SK-N-SH (cell line): ENCODE results near the gene GNG3. TPM values are rescaled to one million over a fixed set of nuclear protein-coding genes. Genes with fewer than 3 reads are reported as not detected.

ENCODE experiments used
- CTCF ChIA-PET: fragments of 300-600, 350-600 bp; formaldehyde crosslinking; extraction: SDS; loops from one replicate; lab custom pipeline; 2021; lab: Yijun Ruan, JAX
- POLR2A ChIA-PET: fragments of 350-600 bp; sonication (Branson Sonifier 250); formaldehyde crosslinking; extraction: SDS; loops from one replicate; lab custom pipeline; 2020; ENCODE audit warnings: antibody characterized with exemption, inconsistent platforms; lab: Yijun Ruan, JAX
- DNase-seq: peaks from one replicate; pipeline ENCODE4 v3.0.0; 2012
- H2AFZ ChIP-seq: fragments of 200-600 bp; sonication (generic); 2 replicates; pipeline ENCODE4 v1.8.1; 2016; ENCODE audit warnings: antibody characterized with exemption, mild to moderate bottlenecking, low read depth
- H3F3A ChIP-seq: fragments of 200-600 bp; sonication (generic); replicated peaks from 2 replicates; pipeline ENCODE3; 2016; ENCODE audit warnings: antibody characterized with exemption, mild to moderate bottlenecking; ENCODE audit not compliant: insufficient read depth
- H3K27ac ChIP-seq, 2 experiments: fragments of 200-500 bp in 1 of 2; fragments of 200-600 bp in 1 of 2; sonication (Bioruptor generic) in 1 of 2; sonication (generic), shearing (Covaris generic) in 1 of 2; 2 replicates each; pipeline versions ENCODE4 v1.5.1 to v1.6.1; 2014 to 2016; ENCODE audit warnings: low read depth in 2 of 2, inconsistent platforms in 1 of 2, low read length in 1 of 2, mild to moderate bottlenecking in 1 of 2, mixed read lengths in 1 of 2
- H3K27me3 ChIP-seq: fragments of 200-600 bp; sonication (generic), shearing (Covaris generic); 2 replicates; pipeline ENCODE4 v1.6.1; 2016; ENCODE audit warnings: mixed run types; ENCODE audit not compliant: insufficient read depth
- H3K36me3 ChIP-seq, 2 experiments: fragments of 200-500 bp in 1 of 2; fragments of 200-600 bp in 1 of 2; sonication (Bioruptor generic) in 1 of 2; sonication (generic) in 1 of 2; replicated peaks in 1 of 2; 2 replicates each; pipeline versions ENCODE3 to v1.5.1; 2014 to 2016; ENCODE audit warnings: low read length in 1 of 2, mild to moderate bottlenecking in 1 of 2; ENCODE audit not compliant: insufficient read depth in 2 of 2, control insufficient read depth in 1 of 2
- H3K4me1 ChIP-seq, 2 experiments: fragments of 200-500 bp in 1 of 2; fragments of 200-600 bp in 1 of 2; sonication (Bioruptor generic) in 1 of 2; sonication (generic), shearing (Covaris generic) in 1 of 2; 2 replicates each; pipeline versions ENCODE4 v1.5.1 to v1.6.1; 2014 to 2016; ENCODE audit warnings: low read depth in 1 of 2, low read length in 1 of 2, mixed run types in 1 of 2; ENCODE audit not compliant: insufficient read depth in 2 of 2, control insufficient read depth in 1 of 2
- H3K4me2 ChIP-seq: fragments of 200-600 bp; sonication (generic), shearing (Covaris generic); 2 replicates; pipeline ENCODE4 v1.6.1; 2017; ENCODE audit warnings: mixed run types
- H3K4me3 ChIP-seq, 2 experiments: fragments of 200-500 bp in 1 of 2; fragments of 200-600 bp in 1 of 2; sonication (Bioruptor generic) in 1 of 2; sonication (generic), shearing (Covaris generic) in 1 of 2; 2 replicates each; pipeline versions ENCODE4 v1.5.1 to v1.8.1; 2014 to 2016; ENCODE audit warnings: low read depth in 2 of 2, inconsistent platforms in 1 of 2, low read length in 1 of 2, mild to moderate bottlenecking in 1 of 2, mixed read lengths in 1 of 2, moderate library complexity in 1 of 2
- H3K79me2 ChIP-seq: fragments of 200-600 bp; sonication (generic); 2 replicates; pipeline ENCODE4 v1.8.1; 2017; ENCODE audit warnings: mild to moderate bottlenecking; ENCODE audit not compliant: insufficient read depth
- H3K9ac ChIP-seq: fragments of 200-600 bp; sonication (generic); 2 replicates; pipeline ENCODE4 v1.6.1; 2017; ENCODE audit warnings: mixed run types
- H3K9me2 ChIP-seq: fragments of 200-600 bp; sonication (generic); 2 replicates; pipeline ENCODE4 v1.6.1; 2017; ENCODE audit warnings: mixed run types
- H3K9me3 ChIP-seq: fragments of 200-600 bp; sonication (generic); 2 replicates; pipeline ENCODE4 v1.6.1; 2017; ENCODE audit warnings: mixed run types, mild to moderate bottlenecking, moderate library complexity
- H4K20me1 ChIP-seq: fragments of 200-600 bp; sonication (generic); 2 replicates; pipeline ENCODE4 v1.6.1; 2017; ENCODE audit warnings: mild to moderate bottlenecking, mixed run types; ENCODE audit not compliant: insufficient read depth
- CTCF ChIP-seq: fragments of 200-600 bp; sonication (generic); IDR thresholded peaks from 2 replicates; pipeline ENCODE4 v1.6.1; 2017; ENCODE audit warnings: antibody characterized with exemption, mild to moderate bottlenecking, moderate library complexity
- EP300 ChIP-seq, 2 experiments: IDR thresholded peaks; 2 replicates each; pipeline versions ENCODE4 v1.4.0 to v1.6.1; 2012; ENCODE audit warnings: borderline replicate concordance in 1 of 2, low read depth in 1 of 2, low read length in 1 of 2
- EZH2phosphoT487 ChIP-seq: fragments of 200-600 bp; sonication (generic); IDR thresholded peaks from 2 replicates; pipeline ENCODE4 v1.6.1; 2017; ENCODE audit warnings: low read depth, mixed run types, mild to moderate bottlenecking, antibody characterized with exemption, moderate library complexity, borderline replicate concordance
- FOXJ3 ChIP-seq: sonication (generic); formaldehyde crosslinking; IDR thresholded peaks from 2 replicates; pipeline ENCODE4 v1.5.1; 2020; ENCODE audit warnings: mild to moderate bottlenecking, missing genetic modification reagents
- FOXM1 ChIP-seq: IDR thresholded peaks from 2 replicates; pipeline ENCODE4 v1.4.0; 2012; ENCODE audit warnings: low read depth, mild to moderate bottlenecking
- IRF3 ChIP-seq: fragments of 150-350 bp; IDR thresholded peaks from 2 replicates; pipeline ENCODE4 v1.6.1; 2016; ENCODE audit warnings: mild to moderate bottlenecking, low read depth, low read length
- JUND ChIP-seq: IDR thresholded peaks from 2 replicates; pipeline ENCODE4 v1.4.0; 2012
- MEF2A ChIP-seq: IDR thresholded peaks from 2 replicates; pipeline ENCODE4 v1.4.0; 2012; ENCODE audit warnings: low read depth, borderline replicate concordance
- NRF1 ChIP-seq: IDR thresholded peaks from 2 replicates; pipeline ENCODE4 v1.6.1; 2012; ENCODE audit warnings: low read depth, mild to moderate bottlenecking, low read length
- RCOR1 ChIP-seq: fragments of 150-350 bp; IDR thresholded peaks from 2 replicates; pipeline ENCODE4 v1.6.1; 2017; ENCODE audit warnings: antibody characterized with exemption, low read length
- RFX5 ChIP-seq: IDR thresholded peaks from 2 replicates; pipeline ENCODE4 v1.6.1; 2012; ENCODE audit warnings: mild to moderate bottlenecking, improper control_type of control experiment, low read length
- RXRA ChIP-seq: IDR thresholded peaks from 2 replicates; pipeline ENCODE4 v1.4.0; 2012; ENCODE audit warnings: low read depth, mild to moderate bottlenecking, borderline replicate concordance
- TAF1 ChIP-seq: IDR thresholded peaks from 2 replicates; pipeline ENCODE4 v1.6.1; 2012; ENCODE audit warnings: low read depth, mild to moderate bottlenecking, low read length, moderate library complexity, borderline replicate concordance
- USF2 ChIP-seq: fragments of 150-350 bp; IDR thresholded peaks from 2 replicates; pipeline ENCODE4 v1.6.1; 2017; ENCODE audit warnings: antibody characterized with exemption, low read length, low read depth, borderline replicate concordance
- WGBS: methylation state at CpG from one replicate; pipeline ENCODE4 v1.1.6; 2017; ENCODE audit warnings: low lambda C conversion rate; 5-methylcytosine and 5-hydroxymethylcytosine counted together
- polyA plus RNA-seq, 3 experiments: library from polyadenylated mRNA; depleted of rRNA; stranded (reverse); fragments of >200 nt; gene quantifications; 2 replicates each; pipeline ENCODE4 v1.2.3, GENCODE V29; 2012
- TF ChIP-seq, protein P1 (sequence below): IDR thresholded peaks from 2 replicates; pipeline ENCODE4 v1.4.0; 2012; ENCODE audit warnings: low read depth, borderline replicate concordance
- TF ChIP-seq, protein P2 (sequence below): IDR thresholded peaks from 2 replicates; pipeline ENCODE4 v1.4.0; 2012; ENCODE audit warnings: low read depth, borderline replicate concordance

GNG3 gene
- polyA plus RNA-seq, 1 of the 3 experiments (the other 2 are of a cell fraction) = 0.16 TPM

GRCh38 chr11:62715150-62716130, 8.0 kb downstream of the GNG3 start:
- Histone ChIP-seq H3K9me2 (no peaks in the 10 kb centered on the region), H3K27me3 (no peaks in the 10 kb centered on the region), H3K4me2 (no peak overlapping the region), H3K9me3 (no peaks in the 10 kb centered on the region), H2AFZ (no peak overlapping the region), H3K27ac (no peak overlapping the region), H4K20me1 (no peaks in the 10 kb centered on the region), H3K9ac (no peak overlapping the region), H3F3A (peaks cover 63% of the 10 kb centered on the region), H3K4me1 (no peaks in the 10 kb centered on the region; a peak in 1 of 4 replicates), H3K36me3 (peaks cover 76 to 84% of the 10 kb centered on the region in 2 experiments), H3K4me3 (no peak overlapping the region), H3K79me2 (peaks cover 55% of the 10 kb centered on the region)
- 89% methylated on average over 24 of the region's 24 CpGs for WGBS
- peak; percentile 42 for DNase-seq
- CTCF ChIA-PET = interaction anchor here (0.6 to 2.0 kb wide), 5 partner anchors 12 to 128 kb away, joined by 3 to 5 read pairs (median 4); partner anchors contain the start of genes HNRNPUL2 and TTC9C
- POLR2A ChIA-PET = interaction anchor here (0.7 to 1.8 kb wide), 2 partner anchors 11 to 126 kb away, joined by 3 to 5 read pairs; no protein-coding TSS in a partner anchor
- TF ChIP-seq EP300 (IDR thresholded peaks at IDR 0.05; ENCODE audit: borderline replicate concordance in 1 of 2, low read depth in 1 of 2, low read length in 1 of 2) = no peak
- TF ChIP-seq, protein P1, sequence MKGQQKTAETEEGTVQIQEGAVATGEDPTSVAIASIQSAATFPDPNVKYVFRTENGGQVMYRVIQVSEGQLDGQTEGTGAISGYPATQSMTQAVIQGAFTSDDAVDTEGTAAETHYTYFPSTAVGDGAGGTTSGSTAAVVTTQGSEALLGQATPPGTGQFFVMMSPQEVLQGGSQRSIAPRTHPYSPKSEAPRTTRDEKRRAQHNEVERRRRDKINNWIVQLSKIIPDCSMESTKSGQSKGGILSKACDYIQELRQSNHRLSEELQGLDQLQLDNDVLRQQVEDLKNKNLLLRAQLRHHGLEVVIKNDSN = no peak
- no peak for TF ChIP-seq TAF1
- TF ChIP-seq, protein P2, sequence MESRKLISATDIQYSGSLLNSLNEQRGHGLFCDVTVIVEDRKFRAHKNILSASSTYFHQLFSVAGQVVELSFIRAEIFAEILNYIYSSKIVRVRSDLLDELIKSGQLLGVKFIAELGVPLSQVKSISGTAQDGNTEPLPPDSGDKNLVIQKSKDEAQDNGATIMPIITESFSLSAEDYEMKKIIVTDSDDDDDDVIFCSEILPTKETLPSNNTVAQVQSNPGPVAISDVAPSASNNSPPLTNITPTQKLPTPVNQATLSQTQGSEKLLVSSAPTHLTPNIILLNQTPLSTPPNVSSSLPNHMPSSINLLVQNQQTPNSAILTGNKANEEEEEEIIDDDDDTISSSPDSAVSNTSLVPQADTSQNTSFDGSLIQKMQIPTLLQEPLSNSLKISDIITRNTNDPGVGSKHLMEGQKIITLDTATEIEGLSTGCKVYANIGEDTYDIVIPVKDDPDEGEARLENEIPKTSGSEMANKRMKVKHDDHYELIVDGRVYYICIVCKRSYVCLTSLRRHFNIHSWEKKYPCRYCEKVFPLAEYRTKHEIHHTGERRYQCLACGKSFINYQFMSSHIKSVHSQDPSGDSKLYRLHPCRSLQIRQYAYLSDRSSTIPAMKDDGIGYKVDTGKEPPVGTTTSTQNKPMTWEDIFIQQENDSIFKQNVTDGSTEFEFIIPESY = no peak

GRCh38 chr11:62716206-62716605, 8.7 kb downstream of the GNG3 start:
- H3K9ac ChIP-seq = no peak overlapping the region
- no peaks in the 10 kb centered on the region; a peak in 1 of 4 replicates for H3K4me1 ChIP-seq
- no peak for TF ChIP-seq IRF3
- no peak for TF ChIP-seq FOXJ3 (CRISPR knock-in tag)
- no peak for TF ChIP-seq FOXM1
- no peak for TF ChIP-seq NRF1
- TF ChIP-seq CTCF = no peak
- no peak for TF ChIP-seq JUND
- TF ChIP-seq USF2 = no peak
- TF ChIP-seq RFX5 = no peak
- TF ChIP-seq MEF2A = no peak
- TF ChIP-seq TAF1 = no peak
- TF ChIP-seq RCOR1 = no peak
- TF ChIP-seq EZH2phosphoT487 = no peak
- TF ChIP-seq RXRA = no peak
- DNase-seq = no peak
- ChIA-PET POLR2A (no interaction called here), CTCF (interaction anchor here (0.6 to 2.0 kb wide), 4 partner anchors 12 to 128 kb away, joined by 3 to 5 read pairs (median 4); partner anchors contain the start of genes HNRNPUL2 and TTC9C)
- no peak overlapping the region for H2AFZ ChIP-seq
- no peak overlapping the region for H3K4me3 ChIP-seq
- no peak overlapping the region for H3K4me2 ChIP-seq
- no peaks in the 10 kb centered on the region for H4K20me1 ChIP-seq
- H3K9me2 ChIP-seq = no peaks in the 10 kb centered on the region
- peaks cover 76 to 89% of the 10 kb centered on the region in 2 experiments for H3K36me3 ChIP-seq
- no peaks in the 10 kb centered on the region for H3K9me3 ChIP-seq
- H3K79me2 ChIP-seq = peaks cover 62% of the 10 kb centered on the region
- H3K27ac ChIP-seq = no peak overlapping the region
- 92% methylated on average over 5 of the region's 5 CpGs for WGBS
- H3K27me3 ChIP-seq = no peaks in the 10 kb centered on the region
- H3F3A ChIP-seq = peaks cover 55% of the 10 kb centered on the region
